ENCODE results near the gene LRRC55.

The LRRC55 gene

GRCh38 chr11:57144075-57144474 is 37.7 kb upstream of the LRRC55 start:
- TF ChIP-seq CTCF (IDR thresholded peaks at IDR 0.05; ENCODE audit: low read depth, low read length): no peak
- H3K4me3 ChIP-seq (ENCODE audit: low read depth, low read length): no peak overlapping the region

DNA sequence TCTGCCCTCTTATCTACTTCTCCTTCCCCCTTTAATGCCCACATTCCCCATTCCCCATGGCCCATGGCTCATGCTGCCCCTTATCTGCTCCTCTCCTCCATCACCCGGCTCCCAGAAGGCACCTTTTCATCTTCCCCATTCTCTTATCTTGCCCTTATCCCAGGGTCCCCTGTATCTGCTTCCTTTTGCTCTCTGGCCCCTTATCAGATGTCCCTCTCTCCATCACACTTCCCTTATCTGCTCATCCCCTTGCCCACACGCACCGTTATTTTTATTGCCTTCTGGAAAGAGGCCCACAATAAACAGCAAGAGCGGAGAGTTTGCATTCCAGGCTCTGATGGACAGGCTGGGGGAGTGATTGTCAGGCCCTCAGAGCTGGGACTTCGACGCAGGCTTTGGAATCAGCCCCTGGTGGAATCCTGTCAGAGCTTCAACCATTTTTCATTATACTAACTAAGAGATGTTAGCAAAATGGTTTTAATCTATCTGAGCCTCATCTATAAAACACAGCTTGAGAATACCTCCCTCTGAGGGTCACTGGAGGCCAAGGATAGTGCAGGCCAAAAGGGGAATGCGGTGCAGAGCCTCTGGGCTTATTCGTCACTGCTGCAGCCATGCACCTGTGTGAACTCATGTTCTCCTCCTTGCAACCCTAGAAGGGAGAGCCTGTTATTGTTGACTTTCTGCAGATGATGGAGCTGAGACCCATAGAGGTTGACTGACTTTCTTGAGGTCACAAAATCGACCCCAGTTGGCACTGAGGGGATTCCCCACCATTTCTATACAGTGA is 37.0 kb upstream of the LRRC55 start:
- TF ChIP-seq CTCF (IDR thresholded peaks at IDR 0.05; ENCODE audit: low read depth, low read length): no peak

GRCh38 chr11:57146301-57146700 is 35.5 kb upstream of the LRRC55 start:
- TF ChIP-seq CTCF (IDR thresholded peaks at IDR 0.05; ENCODE audit: low read depth, low read length): no peak
- H3K4me3 ChIP-seq (ENCODE audit: low read depth, low read length): no peak overlapping the region

More for the DNA sequence above, 37.0 kb upstream of the LRRC55 start:
- no peak overlapping the region for H3K4me3 ChIP-seq (ENCODE audit: low read depth, low read length)

DNA sequence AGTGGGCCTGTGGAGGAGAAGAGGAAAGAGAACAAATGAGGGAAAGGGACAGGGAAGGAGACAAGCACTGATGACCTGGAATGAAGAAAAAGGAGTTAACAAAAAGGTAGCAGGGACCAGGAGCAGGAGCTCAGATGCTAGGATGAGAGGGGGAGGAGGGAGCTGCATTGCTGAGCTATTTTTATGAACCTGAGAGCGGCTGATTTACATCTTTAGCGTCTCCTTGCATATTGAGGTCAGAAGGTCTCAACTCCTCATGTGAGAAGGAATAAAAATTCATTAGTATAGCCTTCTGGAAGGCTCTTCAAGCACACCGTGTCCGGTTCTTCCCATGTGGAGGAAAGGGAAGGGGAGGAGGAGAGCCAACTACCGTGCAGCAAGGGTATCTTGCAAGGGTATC is 33.1 kb upstream of the LRRC55 start:
- no peak for TF ChIP-seq CTCF (IDR thresholded peaks at IDR 0.05; ENCODE audit: low read depth, low read length)
- no peak overlapping the region for H3K4me3 ChIP-seq (ENCODE audit: low read depth, low read length)

DNA sequence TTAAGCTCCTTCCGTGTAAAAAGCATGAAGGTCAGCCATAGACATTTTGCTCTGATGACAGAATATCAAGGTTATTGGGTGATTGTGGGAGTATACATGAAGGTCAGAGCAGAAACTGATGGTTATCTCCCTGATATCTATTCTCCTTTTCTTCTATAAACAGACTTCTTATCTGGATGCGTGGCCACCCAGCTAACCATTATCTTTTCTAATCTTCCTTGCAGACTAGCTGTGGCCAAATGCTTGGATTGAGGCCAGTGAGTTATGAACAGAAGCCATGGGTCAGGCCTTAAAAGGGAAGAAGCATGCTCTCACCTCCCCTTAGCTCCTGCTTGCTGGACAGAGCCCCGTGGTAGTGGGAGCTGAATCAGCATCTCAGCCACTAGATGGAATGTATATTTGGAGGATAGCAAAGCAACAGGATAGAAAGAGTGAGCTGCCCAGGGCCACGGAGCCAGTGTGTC is 31.3 kb upstream of the LRRC55 start:
- TF ChIP-seq CTCF (IDR thresholded peaks at IDR 0.05; ENCODE audit: low read depth, low read length): no peak
- no peak overlapping the region for H3K4me3 ChIP-seq (ENCODE audit: low read depth, low read length)

DNA sequence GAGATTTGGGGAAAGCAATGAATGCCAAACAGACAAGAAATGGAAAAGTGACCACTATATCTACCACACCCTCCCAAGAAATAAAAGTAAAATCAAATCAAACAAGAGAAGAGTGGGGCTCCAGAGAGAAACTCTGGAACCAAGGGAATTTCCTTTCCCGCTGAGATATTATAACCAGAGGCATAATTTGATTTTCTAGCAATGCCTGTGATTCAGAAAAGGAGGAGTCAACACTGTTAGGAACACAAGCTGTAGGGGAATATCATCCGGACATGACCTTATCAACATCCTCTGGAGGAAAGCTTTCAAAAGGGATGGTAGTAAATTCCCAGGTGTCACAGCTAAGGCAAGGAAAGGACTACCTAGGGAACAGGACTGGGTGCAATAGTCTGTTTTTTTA is 29.6 kb upstream of the LRRC55 start:
- H3K4me3 ChIP-seq (ENCODE audit: low read depth, low read length): no peak overlapping the region
- TF ChIP-seq CTCF (IDR thresholded peaks at IDR 0.05; ENCODE audit: low read depth, low read length): no peak

DNA sequence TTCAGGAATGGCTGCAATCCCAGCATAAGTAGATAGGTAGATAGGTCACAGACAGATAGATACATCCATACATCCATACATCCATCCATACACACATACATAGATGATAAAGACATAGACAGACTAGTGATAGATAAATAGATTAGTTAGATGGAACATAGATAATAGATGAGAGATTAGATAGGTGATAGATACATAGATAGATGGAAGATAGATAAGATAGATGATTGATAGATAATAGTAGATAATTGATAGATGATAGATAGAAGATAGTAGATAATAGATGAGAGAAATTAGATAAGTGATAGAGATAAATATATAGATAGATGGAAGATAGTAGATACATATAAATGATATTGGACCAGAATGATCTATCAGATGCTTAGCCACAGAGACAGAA is 28.3 kb upstream of the LRRC55 start:
- no peak overlapping the region for H3K4me3 ChIP-seq (ENCODE audit: low read depth, low read length)
- no peak for TF ChIP-seq CTCF (IDR thresholded peaks at IDR 0.05; ENCODE audit: low read depth, low read length)

Measured in WI38 (cell line).